ENCODE results near the gene CLDN25.

Gene CLDN25

GRCh38 chr11:113808931-113809330, 29.3 kb downstream of the CLDN25 start:
- H3K27ac ChIP-seq = no peak overlapping the region
- no peak for TF ChIP-seq ZFX (IDR thresholded peaks at IDR 0.05; ENCODE audit: borderline replicate concordance)
- TF ChIP-seq, protein P1, sequence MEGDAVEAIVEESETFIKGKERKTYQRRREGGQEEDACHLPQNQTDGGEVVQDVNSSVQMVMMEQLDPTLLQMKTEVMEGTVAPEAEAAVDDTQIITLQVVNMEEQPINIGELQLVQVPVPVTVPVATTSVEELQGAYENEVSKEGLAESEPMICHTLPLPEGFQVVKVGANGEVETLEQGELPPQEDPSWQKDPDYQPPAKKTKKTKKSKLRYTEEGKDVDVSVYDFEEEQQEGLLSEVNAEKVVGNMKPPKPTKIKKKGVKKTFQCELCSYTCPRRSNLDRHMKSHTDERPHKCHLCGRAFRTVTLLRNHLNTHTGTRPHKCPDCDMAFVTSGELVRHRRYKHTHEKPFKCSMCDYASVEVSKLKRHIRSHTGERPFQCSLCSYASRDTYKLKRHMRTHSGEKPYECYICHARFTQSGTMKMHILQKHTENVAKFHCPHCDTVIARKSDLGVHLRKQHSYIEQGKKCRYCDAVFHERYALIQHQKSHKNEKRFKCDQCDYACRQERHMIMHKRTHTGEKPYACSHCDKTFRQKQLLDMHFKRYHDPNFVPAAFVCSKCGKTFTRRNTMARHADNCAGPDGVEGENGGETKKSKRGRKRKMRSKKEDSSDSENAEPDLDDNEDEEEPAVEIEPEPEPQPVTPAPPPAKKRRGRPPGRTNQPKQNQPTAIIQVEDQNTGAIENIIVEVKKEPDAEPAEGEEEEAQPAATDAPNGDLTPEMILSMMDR (IDR thresholded peaks at IDR 0.05) = no peak

DNA sequence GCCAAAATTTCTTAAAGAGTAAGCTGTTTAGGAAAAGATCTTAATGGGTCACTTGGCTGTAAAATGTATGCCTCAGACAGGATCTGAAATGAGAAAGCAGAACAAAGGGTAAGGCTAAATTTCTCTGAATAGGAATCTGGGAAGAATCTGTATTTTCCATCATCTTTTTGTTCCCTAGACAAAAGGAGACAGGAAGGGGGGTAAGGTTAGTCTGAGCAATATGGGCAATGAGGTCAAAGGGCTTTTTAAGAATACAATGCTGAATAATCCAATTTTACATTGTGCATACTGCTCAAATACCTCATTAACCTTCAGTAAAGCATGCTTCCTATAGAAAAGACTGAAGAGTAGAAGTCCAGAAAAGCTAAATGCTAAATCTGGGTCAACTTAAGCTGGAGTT, 34.6 kb downstream of the CLDN25 start:
- no peak for TF ChIP-seq ZFX (IDR thresholded peaks at IDR 0.05; ENCODE audit: borderline replicate concordance)
- TF ChIP-seq, protein P1 (IDR thresholded peaks at IDR 0.05) = no peak
- H3K27ac ChIP-seq = no peak overlapping the region

DNA sequence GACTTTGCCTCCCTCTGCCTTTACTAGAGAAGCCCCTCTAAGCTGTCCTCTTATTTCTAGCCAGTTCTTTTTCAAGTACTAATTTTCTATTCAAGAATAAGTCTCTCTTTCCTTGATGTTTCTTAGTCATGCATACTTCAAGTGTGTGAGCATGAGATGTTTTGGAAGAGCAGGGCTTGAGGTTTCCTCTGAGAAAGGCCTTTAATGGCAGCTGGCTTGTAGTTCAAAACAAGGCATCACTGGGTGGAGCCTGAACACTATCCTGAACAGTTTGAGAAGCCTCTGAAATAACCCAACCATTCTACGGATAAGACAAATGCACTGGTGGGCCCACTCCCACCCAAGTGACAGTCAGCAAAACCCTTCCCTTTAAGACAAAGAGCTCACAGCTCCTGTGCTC, 37.6 kb downstream of the CLDN25 start:
- TF ChIP-seq, protein P1 (IDR thresholded peaks at IDR 0.05) = no peak
- TF ChIP-seq ZFX (IDR thresholded peaks at IDR 0.05; ENCODE audit: borderline replicate concordance) = no peak
- H3K27ac ChIP-seq = no peak overlapping the region

DNA sequence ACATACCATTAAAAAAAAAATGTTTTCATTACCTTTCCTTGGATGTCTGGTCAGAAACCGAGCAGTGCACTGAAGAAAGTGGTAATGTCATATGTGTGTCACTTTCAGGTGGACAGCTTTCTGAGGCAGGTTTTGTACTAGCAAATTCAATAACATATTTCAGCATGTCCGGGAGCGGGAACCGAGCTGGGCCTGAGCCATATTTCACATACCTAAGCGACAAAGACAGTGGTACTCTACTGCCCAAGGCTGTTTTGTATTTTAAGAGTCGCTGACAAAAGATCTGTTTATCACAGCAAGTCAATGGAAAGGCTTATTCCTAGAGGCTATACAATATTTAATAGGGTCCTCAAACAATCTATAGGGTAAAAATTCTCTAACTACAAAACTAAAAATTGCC, 38.0 kb downstream of the CLDN25 start:
- H3K27ac ChIP-seq = no peak overlapping the region
- TF ChIP-seq, protein P1 (IDR thresholded peaks at IDR 0.05) = no peak
- TF ChIP-seq ZFX (IDR thresholded peaks at IDR 0.05; ENCODE audit: borderline replicate concordance) = no peak

DNA sequence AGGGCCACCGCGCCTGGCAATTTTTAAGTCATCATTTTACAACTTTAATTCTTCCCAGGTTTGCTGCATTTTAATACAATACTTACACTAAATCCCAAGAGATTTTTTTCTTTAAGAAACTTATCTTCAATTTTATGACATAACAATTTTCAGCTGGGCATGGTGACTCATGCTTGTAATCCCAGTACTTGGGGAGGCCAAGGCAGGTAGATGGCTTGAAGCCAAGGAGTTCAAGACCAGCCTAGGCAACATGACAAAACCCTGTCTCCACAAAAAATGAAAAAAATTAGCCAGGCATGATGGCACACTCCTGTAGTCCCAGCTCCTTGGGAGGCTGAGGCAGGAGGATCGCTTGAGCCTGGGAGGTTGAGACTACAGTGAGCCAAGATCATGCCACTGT, 38.8 kb downstream of the CLDN25 start:
- H3K27ac ChIP-seq = no peak overlapping the region
- TF ChIP-seq, protein P1 (IDR thresholded peaks at IDR 0.05) = no peak

DNA sequence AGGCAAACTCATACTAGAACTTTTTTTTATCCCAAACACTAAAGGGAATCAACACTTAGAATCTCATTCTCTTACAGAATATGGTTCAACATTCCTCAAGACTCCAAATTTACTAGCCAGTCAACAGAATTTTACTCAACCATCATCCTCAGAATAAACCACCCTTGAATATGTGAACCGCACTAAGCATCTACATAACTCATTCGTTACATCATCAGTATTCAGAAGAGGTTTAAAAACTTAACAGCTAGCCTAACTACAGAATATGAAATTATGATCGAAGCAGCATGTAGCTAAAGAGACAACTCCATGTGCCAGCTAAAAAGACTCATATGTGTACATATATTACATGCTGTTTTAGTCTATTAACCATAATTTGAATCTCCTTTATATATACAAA, 47.9 kb downstream of the CLDN25 start:
- H3K27ac ChIP-seq = no peak overlapping the region
- no peak for TF ChIP-seq ZFX (IDR thresholded peaks at IDR 0.05; ENCODE audit: borderline replicate concordance)
- TF ChIP-seq, protein P1 (IDR thresholded peaks at IDR 0.05) = no peak

DNA sequence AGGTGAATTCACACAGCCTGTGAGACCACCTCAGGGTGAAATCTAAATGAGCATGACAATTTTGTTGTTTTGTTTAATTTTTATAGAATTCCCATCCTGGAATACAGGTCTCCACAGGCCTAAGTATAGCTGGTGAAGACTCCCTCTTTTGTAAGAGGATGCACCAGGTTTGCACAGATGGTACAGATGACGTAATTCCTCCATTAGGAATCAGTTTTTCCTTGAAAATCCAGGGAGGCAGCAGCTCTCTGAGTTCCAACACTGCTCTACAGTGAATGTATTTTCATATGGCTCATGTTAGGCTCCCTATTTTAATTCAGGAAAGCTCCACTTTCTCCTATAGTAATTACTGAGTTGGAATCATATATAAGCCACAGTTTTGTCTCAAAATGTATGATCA, 48.6 kb downstream of the CLDN25 start:
- TF ChIP-seq ZFX (IDR thresholded peaks at IDR 0.05; ENCODE audit: borderline replicate concordance) = no peak
- H3K27ac ChIP-seq = no peak overlapping the region

DNA sequence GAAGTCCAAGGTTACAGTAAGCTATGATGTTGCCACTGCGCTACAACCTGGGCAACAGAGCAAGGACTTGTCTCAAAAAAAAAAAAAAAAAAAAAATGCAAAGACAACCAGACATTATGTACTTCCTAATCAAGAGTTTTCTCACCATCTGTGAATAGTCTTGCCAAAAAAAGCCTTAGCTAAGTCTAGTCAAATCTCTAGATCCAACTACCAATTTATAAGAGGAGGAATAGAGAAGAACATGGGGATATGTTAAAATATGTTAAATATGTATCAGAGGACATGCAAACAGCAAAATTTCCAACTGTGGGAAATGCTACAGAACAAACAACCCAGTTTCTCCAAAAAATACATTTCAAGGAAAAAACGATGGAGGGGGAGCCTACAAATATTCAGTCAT, 50.2 kb downstream of the CLDN25 start:
- H3K27ac ChIP-seq = no peak overlapping the region

More for the DNA sequence above, 50.2 kb downstream of the CLDN25 start:
- TF ChIP-seq, protein P1 (IDR thresholded peaks at IDR 0.05) = no peak
- no peak for TF ChIP-seq ZFX (IDR thresholded peaks at IDR 0.05; ENCODE audit: borderline replicate concordance)

Measured in 22Rv1 (cell line).